NCI-H82 (cell line): ENCODE results near the gene CROCC2.
A peak's percentile ranks its signal among the peaks of the same experiment; 100 is the strongest.

Experiments
- DNase-seq: peaks from one replicate; lab custom pipeline; 2025; lab: John Stamatoyannopoulos, UW

CROCC2 gene

GRCh38 chr2:241015439-241015838 is 109.3 kb downstream of the CROCC2 start:
- no peak for DNase-seq

GRCh38 chr2:241017228-241017940 is 111.2 kb downstream of the CROCC2 start:
- DNase-seq: no peak

- DNase-seq: no peak
Measured at GRCh38 chr2:241018051-241018891, 112.1 kb downstream of the CROCC2 start.

- no peak for DNase-seq
Measured at GRCh38 chr2:241019441-241020139, 113.5 kb downstream of the CROCC2 start.

GRCh38 chr2:241020201-241020600 is 114.1 kb downstream of the CROCC2 start:
- no peak for DNase-seq

- no peak for DNase-seq
Measured at GRCh38 chr2:241020629-241021190, 114.6 kb downstream of the CROCC2 start.

- DNase-seq: no peak
Measured at GRCh38 chr2:241025639-241026038, 119.5 kb downstream of the CROCC2 start.

- no peak for DNase-seq
Measured at GRCh38 chr2:241029599-241030332, 123.6 kb downstream of the CROCC2 start.

- no peak for DNase-seq
Measured at GRCh38 chr2:241030333-241030680, 124.2 kb downstream of the CROCC2 start.

- no peak for DNase-seq
Measured at GRCh38 chr2:241030883-241031282, 124.7 kb downstream of the CROCC2 start.

GRCh38 chr2:241031436-241032165 is 125.5 kb downstream of the CROCC2 start:
- no peak for DNase-seq

GRCh38 chr2:241033336-241033987 is 127.3 kb downstream of the CROCC2 start:
- DNase-seq: no peak

- no peak for DNase-seq
Measured at GRCh38 chr2:241033994-241034393, 127.9 kb downstream of the CROCC2 start.

GRCh38 chr2:241034490-241035141 is 128.5 kb downstream of the CROCC2 start:
- no peak for DNase-seq

GRCh38 chr2:241035142-241035817 is 129.1 kb downstream of the CROCC2 start:
- DNase-seq: peak; percentile 19

- DNase-seq: no peak
Measured at GRCh38 chr2:241035818-241036396, 129.8 kb downstream of the CROCC2 start.

GRCh38 chr2:241036397-241036963 is 130.3 kb downstream of the CROCC2 start:
- no peak for DNase-seq

- DNase-seq: no peak
Measured at GRCh38 chr2:241036964-241037421, 130.9 kb downstream of the CROCC2 start.

- no peak for DNase-seq
Measured at GRCh38 chr2:241037498-241037897, 131.4 kb downstream of the CROCC2 start.
